Ovary (tissue), 3 donors: Measurements from ENCODE around the gene TACR1.

Source experiments
- EP300 ChIP-seq: sonication (generic); formaldehyde crosslinking; IDR thresholded peaks from one replicate; pipeline ENCODE4 v1.6.1; 2017; ENCODE audit warnings: antibody characterized with exemption
- POLR2A ChIP-seq: fragments of 450-650 bp; IDR thresholded peaks from one replicate; pipeline ENCODE4 v1.6.1; 2017; ENCODE audit warnings: antibody characterized with exemption, mild to moderate bottlenecking, moderate library complexity
- TF ChIP-seq, protein P1 (sequence below), 3 donors: fragments of 450-650 bp in 2 of 3; fragments of 200-600 bp in 1 of 3; IDR thresholded peaks; one replicate each; pipeline versions ENCODE4 v1.5.1 to v1.8.0; 2016 to 2022; ENCODE audit warnings: antibody characterized with exemption in 3 of 3, mild to moderate bottlenecking in 1 of 3
- donor health status: DM: no; HTN: no; CAD: no.

DNA sequence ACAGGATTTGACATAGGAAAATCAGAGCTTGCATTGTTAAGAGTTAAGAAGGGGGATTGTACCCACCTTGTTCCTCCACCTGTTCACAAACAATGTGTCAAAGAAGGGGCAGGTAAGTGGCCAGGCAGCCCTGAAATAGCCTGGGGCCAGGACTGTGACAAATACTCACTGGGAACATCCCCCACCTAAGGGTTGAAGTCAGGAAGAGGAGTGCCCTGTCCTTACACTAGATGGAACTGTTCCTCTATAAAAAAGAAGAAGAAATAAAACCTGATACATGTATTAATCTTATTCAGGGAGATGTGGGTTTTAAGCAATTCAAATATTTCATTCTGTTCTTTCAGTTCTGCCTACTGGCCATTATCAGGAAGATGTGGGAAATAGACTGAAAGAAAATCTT, 41.9 kb downstream of the TACR1 start:
- TF ChIP-seq, protein P1, sequence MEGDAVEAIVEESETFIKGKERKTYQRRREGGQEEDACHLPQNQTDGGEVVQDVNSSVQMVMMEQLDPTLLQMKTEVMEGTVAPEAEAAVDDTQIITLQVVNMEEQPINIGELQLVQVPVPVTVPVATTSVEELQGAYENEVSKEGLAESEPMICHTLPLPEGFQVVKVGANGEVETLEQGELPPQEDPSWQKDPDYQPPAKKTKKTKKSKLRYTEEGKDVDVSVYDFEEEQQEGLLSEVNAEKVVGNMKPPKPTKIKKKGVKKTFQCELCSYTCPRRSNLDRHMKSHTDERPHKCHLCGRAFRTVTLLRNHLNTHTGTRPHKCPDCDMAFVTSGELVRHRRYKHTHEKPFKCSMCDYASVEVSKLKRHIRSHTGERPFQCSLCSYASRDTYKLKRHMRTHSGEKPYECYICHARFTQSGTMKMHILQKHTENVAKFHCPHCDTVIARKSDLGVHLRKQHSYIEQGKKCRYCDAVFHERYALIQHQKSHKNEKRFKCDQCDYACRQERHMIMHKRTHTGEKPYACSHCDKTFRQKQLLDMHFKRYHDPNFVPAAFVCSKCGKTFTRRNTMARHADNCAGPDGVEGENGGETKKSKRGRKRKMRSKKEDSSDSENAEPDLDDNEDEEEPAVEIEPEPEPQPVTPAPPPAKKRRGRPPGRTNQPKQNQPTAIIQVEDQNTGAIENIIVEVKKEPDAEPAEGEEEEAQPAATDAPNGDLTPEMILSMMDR (IDR thresholded peaks at IDR 0.05): no peak
- TF ChIP-seq POLR2A (no peak), EP300 (no peak)
